IMR-90 (cell line): ENCODE data around the gene LEUTX.

Source experiments
- CEBPB ChIP-seq: IDR thresholded peaks from 2 replicates; pipeline ENCODE4 v1.6.1; 2012; ENCODE audit warnings: low read depth, low read length, improper control_type of control experiment
- FOS ChIP-seq: fragments of 150-350 bp; IDR thresholded peaks from 2 replicates; pipeline ENCODE4 v1.6.1; 2016; ENCODE audit warnings: low read depth, low read length
- MAFK ChIP-seq: IDR thresholded peaks from 2 replicates; pipeline ENCODE4 v1.6.1; 2012; ENCODE audit warnings: low read depth, low read length, improper control_type of control experiment
- MXI1 ChIP-seq: IDR thresholded peaks from 2 replicates; pipeline ENCODE4 v1.6.1; 2012; ENCODE audit warnings: low read depth, mild to moderate bottlenecking, low read length, moderate library complexity, borderline replicate concordance
- POLR2A ChIP-seq: IDR thresholded peaks from 2 replicates; pipeline ENCODE4 v1.6.1; 2012; ENCODE audit warnings: mild to moderate bottlenecking, low read depth, low read length
- RCOR1 ChIP-seq: IDR thresholded peaks from 2 replicates; pipeline ENCODE4 v1.6.1; 2012; ENCODE audit warnings: mild to moderate bottlenecking, low read length, improper control_type of control experiment; ENCODE audit not compliant: insufficient replicate concordance
- RFX5 ChIP-seq: IDR thresholded peaks from 2 replicates; pipeline ENCODE4 v1.8.0; 2012; ENCODE audit warnings: low read depth, mild to moderate bottlenecking, low read length, moderate library complexity
- TF ChIP-seq, protein P1 (sequence below): conservative IDR thresholded peaks from 2 replicates; pipeline ENCODE4 v1.5.1; 2012; ENCODE audit warnings: mild to moderate bottlenecking, low read depth, low read length, improper control_type of control experiment
- TF ChIP-seq, protein P2 (sequence below): fragments of 150-350 bp; IDR thresholded peaks from 2 replicates; pipeline ENCODE4 v1.6.1; 2016; ENCODE audit warnings: low read depth, mild to moderate bottlenecking, low read length, moderate library complexity, borderline replicate concordance

GRCh38 chr19:39811064-39811463 lies 32.4 kb downstream of the LEUTX start:
- TF ChIP-seq, protein P1, sequence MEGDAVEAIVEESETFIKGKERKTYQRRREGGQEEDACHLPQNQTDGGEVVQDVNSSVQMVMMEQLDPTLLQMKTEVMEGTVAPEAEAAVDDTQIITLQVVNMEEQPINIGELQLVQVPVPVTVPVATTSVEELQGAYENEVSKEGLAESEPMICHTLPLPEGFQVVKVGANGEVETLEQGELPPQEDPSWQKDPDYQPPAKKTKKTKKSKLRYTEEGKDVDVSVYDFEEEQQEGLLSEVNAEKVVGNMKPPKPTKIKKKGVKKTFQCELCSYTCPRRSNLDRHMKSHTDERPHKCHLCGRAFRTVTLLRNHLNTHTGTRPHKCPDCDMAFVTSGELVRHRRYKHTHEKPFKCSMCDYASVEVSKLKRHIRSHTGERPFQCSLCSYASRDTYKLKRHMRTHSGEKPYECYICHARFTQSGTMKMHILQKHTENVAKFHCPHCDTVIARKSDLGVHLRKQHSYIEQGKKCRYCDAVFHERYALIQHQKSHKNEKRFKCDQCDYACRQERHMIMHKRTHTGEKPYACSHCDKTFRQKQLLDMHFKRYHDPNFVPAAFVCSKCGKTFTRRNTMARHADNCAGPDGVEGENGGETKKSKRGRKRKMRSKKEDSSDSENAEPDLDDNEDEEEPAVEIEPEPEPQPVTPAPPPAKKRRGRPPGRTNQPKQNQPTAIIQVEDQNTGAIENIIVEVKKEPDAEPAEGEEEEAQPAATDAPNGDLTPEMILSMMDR: no peak
- TF ChIP-seq POLR2A (no peak), MXI1 (no peak), MAFK (no peak), RCOR1 (no peak), FOS (no peak), CEBPB (no peak), RFX5 (no peak)
- TF ChIP-seq, protein P2, sequence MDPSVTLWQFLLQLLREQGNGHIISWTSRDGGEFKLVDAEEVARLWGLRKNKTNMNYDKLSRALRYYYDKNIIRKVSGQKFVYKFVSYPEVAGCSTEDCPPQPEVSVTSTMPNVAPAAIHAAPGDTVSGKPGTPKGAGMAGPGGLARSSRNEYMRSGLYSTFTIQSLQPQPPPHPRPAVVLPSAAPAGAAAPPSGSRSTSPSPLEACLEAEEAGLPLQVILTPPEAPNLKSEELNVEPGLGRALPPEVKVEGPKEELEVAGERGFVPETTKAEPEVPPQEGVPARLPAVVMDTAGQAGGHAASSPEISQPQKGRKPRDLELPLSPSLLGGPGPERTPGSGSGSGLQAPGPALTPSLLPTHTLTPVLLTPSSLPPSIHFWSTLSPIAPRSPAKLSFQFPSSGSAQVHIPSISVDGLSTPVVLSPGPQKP: no peak
